ENCODE results near the gene DACH2.
"Not testable (repeated sequence)": the region's sequence is repeated elsewhere in the genome, so short reads cannot be mapped to it uniquely, and the experiment has no call there.

Gene DACH2

DNA sequence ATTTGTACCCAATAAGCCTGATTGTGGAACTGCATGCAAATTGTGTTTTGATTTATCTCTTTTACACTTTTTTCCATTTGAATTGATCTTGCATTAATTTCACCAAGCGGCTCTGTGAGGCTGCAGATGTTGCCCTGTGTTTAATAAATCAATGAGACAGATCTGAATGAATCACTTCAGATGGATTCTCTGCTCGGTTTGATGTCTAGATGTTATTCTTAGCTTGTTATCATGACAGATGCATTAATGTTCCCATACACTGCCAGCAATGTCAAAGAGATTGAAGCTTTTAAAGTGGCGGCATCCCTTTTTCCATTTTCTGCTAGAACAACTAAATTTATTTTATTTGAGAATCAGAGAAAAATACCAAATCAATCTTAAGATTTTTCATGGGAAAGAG lies 6.3 kb downstream of the DACH2 start:
- H3K27me3 ChIP-seq (ENCODE audit: control insufficient read depth in 1 of 2, insufficient read depth in 2 of 2, low read length in 2 of 2) = peaks cover 0 to 3% of the 10 kb centered on the region in 2 donors

DNA sequence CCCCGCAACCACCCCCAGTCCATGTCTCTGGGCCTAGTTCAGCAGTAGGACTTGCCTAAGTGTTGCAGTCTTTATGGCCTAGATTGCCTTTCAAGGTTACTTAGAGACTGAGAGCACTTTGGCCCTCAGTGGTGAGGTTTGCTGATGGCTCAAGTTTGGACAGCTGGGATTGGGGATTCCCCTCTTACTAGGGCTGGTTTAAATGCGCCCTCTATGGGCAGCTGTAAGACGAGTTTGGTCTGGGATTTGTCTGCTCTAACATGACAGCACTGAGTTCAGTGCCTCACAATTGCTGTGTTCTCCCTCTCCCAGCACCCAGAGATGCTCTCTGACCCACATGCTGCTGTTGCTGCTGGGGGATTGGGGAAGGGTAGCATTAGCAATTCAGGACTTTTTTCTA lies 23.1 kb downstream of the DACH2 start:
- Histone ChIP-seq H3K4me3 (ENCODE audit: low read depth in 1 of 2, low read length in 2 of 2) (no peak overlapping the region), H3K4me1 (ENCODE audit: control insufficient read depth in 1 of 2, insufficient read depth in 2 of 2, low read length in 2 of 2) (no peaks in the 10 kb centered on the region), H3K9ac (ENCODE audit: low read depth in 1 of 2, low read length in 2 of 2) (no peak overlapping the region), H3K27ac (ENCODE audit: low read depth, low read length) (no peak overlapping the region), H3K27me3 (ENCODE audit: control insufficient read depth in 1 of 2, insufficient read depth in 2 of 2, low read length in 2 of 2) (no peaks in the 10 kb centered on the region), H3K9me3 (ENCODE audit: control insufficient read depth in 1 of 2, low read length in 2 of 2) (no peaks in the 10 kb centered on the region), H3K36me3 (ENCODE audit: control insufficient read depth in 1 of 2, insufficient read depth in 2 of 2, low read length in 2 of 2) (no peaks in the 10 kb centered on the region)

More for the DNA sequence above, 6.3 kb downstream of the DACH2 start:
- Histone ChIP-seq H3K27ac (ENCODE audit: low read depth, low read length) (no peak overlapping the region), H3K4me3 (ENCODE audit: low read depth in 1 of 2, low read length in 2 of 2) (no peak overlapping the region), H3K9ac (ENCODE audit: low read depth in 1 of 2, low read length in 2 of 2) (no peak overlapping the region), H3K36me3 (ENCODE audit: control insufficient read depth in 1 of 2, insufficient read depth in 2 of 2, low read length in 2 of 2) (no peaks in the 10 kb centered on the region), H3K4me1 (ENCODE audit: control insufficient read depth in 1 of 2, insufficient read depth in 2 of 2, low read length in 2 of 2) (no peaks in the 10 kb centered on the region), H3K9me3 (ENCODE audit: control insufficient read depth in 1 of 2, low read length in 2 of 2) (no peaks in the 10 kb centered on the region)

DNA sequence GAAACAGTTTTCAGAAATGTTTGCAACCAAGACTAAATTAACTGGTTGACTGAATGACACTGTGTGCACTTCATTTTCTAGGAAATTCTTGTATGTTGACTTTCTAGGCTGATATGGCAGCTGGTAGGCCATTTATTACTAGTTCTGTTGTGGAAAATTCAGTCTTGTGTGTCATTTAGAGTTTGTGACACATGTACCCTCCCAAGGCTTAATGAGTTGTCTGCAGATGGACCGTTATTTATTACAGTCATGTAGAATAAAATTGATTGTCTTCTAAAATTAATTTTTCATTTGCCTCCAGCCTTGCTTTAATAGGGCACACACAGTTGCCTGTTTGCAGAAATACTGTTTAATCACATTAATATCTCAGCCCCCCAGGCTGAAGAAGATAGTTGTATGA lies 30.7 kb downstream of the DACH2 start:
- no peak overlapping the region for H3K9ac ChIP-seq (ENCODE audit: low read depth in 1 of 2, low read length in 2 of 2)
- H3K9me3 ChIP-seq (ENCODE audit: control insufficient read depth in 1 of 2, low read length in 2 of 2) = no peaks in the 10 kb centered on the region
- no peaks in the 10 kb centered on the region for H3K36me3 ChIP-seq (ENCODE audit: control insufficient read depth in 1 of 2, insufficient read depth in 2 of 2, low read length in 2 of 2)
- H3K4me1 ChIP-seq (ENCODE audit: control insufficient read depth in 1 of 2, insufficient read depth in 2 of 2, low read length in 2 of 2) = no peaks in the 10 kb centered on the region
- no peaks in the 10 kb centered on the region for H3K27me3 ChIP-seq (ENCODE audit: control insufficient read depth in 1 of 2, insufficient read depth in 2 of 2, low read length in 2 of 2)
- H3K27ac ChIP-seq (ENCODE audit: low read depth, low read length) = no peak overlapping the region
- H3K4me3 ChIP-seq (ENCODE audit: low read depth in 1 of 2, low read length in 2 of 2) = no peak overlapping the region

- H3K36me3 ChIP-seq (ENCODE audit: control insufficient read depth in 1 of 2, insufficient read depth in 2 of 2, low read length in 2 of 2); H3K9ac ChIP-seq (ENCODE audit: low read depth in 1 of 2, low read length in 2 of 2); H3K4me1 ChIP-seq (ENCODE audit: control insufficient read depth in 1 of 2, insufficient read depth in 2 of 2, low read length in 2 of 2); H3K27me3 ChIP-seq (ENCODE audit: control insufficient read depth in 1 of 2, insufficient read depth in 2 of 2, low read length in 2 of 2); H3K9me3 ChIP-seq (ENCODE audit: control insufficient read depth in 1 of 2, low read length in 2 of 2); H3K27ac ChIP-seq (ENCODE audit: low read depth, low read length); H3K4me3 ChIP-seq (ENCODE audit: low read depth in 1 of 2, low read length in 2 of 2): not testable (repeated sequence)
Observed at GRCh38 chrX:86181325-86181724, 33.1 kb downstream of the DACH2 start.

GRCh38 chrX:86192827-86193226 lies 44.6 kb downstream of the DACH2 start:
- Histone ChIP-seq H3K4me3 (ENCODE audit: low read depth in 1 of 2, low read length in 2 of 2) (no peak overlapping the region), H3K4me1 (ENCODE audit: control insufficient read depth in 1 of 2, insufficient read depth in 2 of 2, low read length in 2 of 2) (no peaks in the 10 kb centered on the region), H3K9me3 (ENCODE audit: control insufficient read depth in 1 of 2, low read length in 2 of 2) (peaks cover 0 to 3% of the 10 kb centered on the region in 2 donors), H3K27me3 (ENCODE audit: control insufficient read depth in 1 of 2, insufficient read depth in 2 of 2, low read length in 2 of 2) (no peaks in the 10 kb centered on the region), H3K9ac (ENCODE audit: low read depth in 1 of 2, low read length in 2 of 2) (no peak overlapping the region), H3K27ac (ENCODE audit: low read depth, low read length) (no peak overlapping the region), H3K36me3 (ENCODE audit: control insufficient read depth in 1 of 2, insufficient read depth in 2 of 2, low read length in 2 of 2) (no peaks in the 10 kb centered on the region)

- Histone ChIP-seq H3K36me3 (ENCODE audit: control insufficient read depth in 1 of 2, insufficient read depth in 2 of 2, low read length in 2 of 2) (no peaks in the 10 kb centered on the region), H3K4me1 (ENCODE audit: control insufficient read depth in 1 of 2, insufficient read depth in 2 of 2, low read length in 2 of 2) (no peaks in the 10 kb centered on the region), H3K9ac (ENCODE audit: low read depth in 1 of 2, low read length in 2 of 2) (no peak overlapping the region), H3K4me3 (ENCODE audit: low read depth in 1 of 2, low read length in 2 of 2) (no peak overlapping the region), H3K9me3 (ENCODE audit: control insufficient read depth in 1 of 2, low read length in 2 of 2) (peaks cover 0 to 3% of the 10 kb centered on the region in 2 donors), H3K27ac (ENCODE audit: low read depth, low read length) (no peak overlapping the region), H3K27me3 (ENCODE audit: control insufficient read depth in 1 of 2, insufficient read depth in 2 of 2, low read length in 2 of 2) (no peaks in the 10 kb centered on the region)
Observed at GRCh38 chrX:86194758-86195157, 46.5 kb downstream of the DACH2 start.

DNA sequence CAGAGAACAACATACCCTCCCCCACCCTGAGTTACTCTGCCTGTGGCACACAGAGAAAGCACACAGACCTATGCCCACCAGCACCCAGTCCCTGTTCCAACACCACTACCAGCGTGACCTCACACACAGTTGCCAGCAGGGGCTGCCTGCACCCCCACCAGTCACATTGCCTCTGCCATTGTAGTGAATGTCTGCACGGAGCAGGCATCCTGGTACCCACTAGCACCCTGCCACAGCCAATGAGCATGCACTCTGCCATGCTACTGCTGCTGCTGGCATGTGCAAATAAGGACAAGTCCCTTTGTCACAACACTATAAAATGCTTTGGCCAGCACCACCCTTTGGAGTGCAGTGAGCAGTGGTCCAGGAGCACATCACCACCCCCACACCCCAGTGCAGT lies 47.1 kb downstream of the DACH2 start:
- peaks cover 0 to 3% of the 10 kb centered on the region in 2 donors for H3K9me3 ChIP-seq (ENCODE audit: control insufficient read depth in 1 of 2, low read length in 2 of 2)
- no peaks in the 10 kb centered on the region for H3K36me3 ChIP-seq (ENCODE audit: control insufficient read depth in 1 of 2, insufficient read depth in 2 of 2, low read length in 2 of 2)
- no peak overlapping the region for H3K9ac ChIP-seq (ENCODE audit: low read depth in 1 of 2, low read length in 2 of 2)
- H3K27me3 ChIP-seq (ENCODE audit: control insufficient read depth in 1 of 2, insufficient read depth in 2 of 2, low read length in 2 of 2) = no peaks in the 10 kb centered on the region
- no peaks in the 10 kb centered on the region for H3K4me1 ChIP-seq (ENCODE audit: control insufficient read depth in 1 of 2, insufficient read depth in 2 of 2, low read length in 2 of 2)
- H3K27ac ChIP-seq (ENCODE audit: low read depth, low read length) = no peak overlapping the region
- no peak overlapping the region for H3K4me3 ChIP-seq (ENCODE audit: low read depth in 1 of 2, low read length in 2 of 2)

- Histone ChIP-seq H3K27me3 (ENCODE audit: control insufficient read depth in 1 of 2, insufficient read depth in 2 of 2, low read length in 2 of 2) (no peaks in the 10 kb centered on the region), H3K4me1 (ENCODE audit: control insufficient read depth in 1 of 2, insufficient read depth in 2 of 2, low read length in 2 of 2) (no peaks in the 10 kb centered on the region), H3K36me3 (ENCODE audit: control insufficient read depth in 1 of 2, insufficient read depth in 2 of 2, low read length in 2 of 2) (no peaks in the 10 kb centered on the region), H3K9me3 (ENCODE audit: control insufficient read depth in 1 of 2, low read length in 2 of 2) (peaks cover 0 to 3% of the 10 kb centered on the region in 2 donors), H3K27ac (ENCODE audit: low read depth, low read length) (no peak overlapping the region), H3K9ac (ENCODE audit: low read depth in 1 of 2, low read length in 2 of 2) (no peak overlapping the region), H3K4me3 (ENCODE audit: low read depth in 1 of 2, low read length in 2 of 2) (no peak overlapping the region)
Observed at GRCh38 chrX:86197815-86198214, 49.6 kb downstream of the DACH2 start.

GRCh38 chrX:86210772-86211171 lies 62.5 kb downstream of the DACH2 start:
- no peaks in the 10 kb centered on the region for H3K9me3 ChIP-seq (ENCODE audit: control insufficient read depth in 1 of 2, low read length in 2 of 2)
- H3K4me3 ChIP-seq (ENCODE audit: low read depth in 1 of 2, low read length in 2 of 2) = no peak overlapping the region
- H3K4me1 ChIP-seq (ENCODE audit: control insufficient read depth in 1 of 2, insufficient read depth in 2 of 2, low read length in 2 of 2) = no peaks in the 10 kb centered on the region
- no peak overlapping the region for H3K9ac ChIP-seq (ENCODE audit: low read depth in 1 of 2, low read length in 2 of 2)
- H3K27me3 ChIP-seq (ENCODE audit: control insufficient read depth in 1 of 2, insufficient read depth in 2 of 2, low read length in 2 of 2) = no peaks in the 10 kb centered on the region
- H3K27ac ChIP-seq (ENCODE audit: low read depth, low read length) = no peak overlapping the region
- no peaks in the 10 kb centered on the region for H3K36me3 ChIP-seq (ENCODE audit: control insufficient read depth in 1 of 2, insufficient read depth in 2 of 2, low read length in 2 of 2)

DNA sequence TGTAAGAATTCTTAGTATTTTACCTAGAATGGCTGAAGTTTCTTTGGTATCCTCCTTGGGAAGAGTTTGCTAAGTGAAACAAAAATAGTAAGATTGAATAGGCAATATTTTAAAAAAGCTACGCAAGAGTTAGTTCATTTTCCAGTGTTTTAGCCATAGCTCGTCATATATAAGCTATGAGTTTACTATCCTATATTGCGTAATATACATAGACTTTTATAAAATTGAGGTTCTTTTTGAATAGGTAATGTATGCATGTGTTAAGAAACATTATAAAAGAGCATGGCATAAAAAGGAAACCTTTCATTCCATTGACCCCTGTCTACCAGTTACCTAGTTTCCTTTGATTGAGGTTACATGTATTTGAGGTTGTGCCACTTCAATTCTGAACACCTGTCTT lies 67.0 kb downstream of the DACH2 start:
- H3K27me3 ChIP-seq (ENCODE audit: control insufficient read depth in 1 of 2, insufficient read depth in 2 of 2, low read length in 2 of 2) = no peaks in the 10 kb centered on the region
- H3K27ac ChIP-seq (ENCODE audit: low read depth, low read length) = no peak overlapping the region
- no peaks in the 10 kb centered on the region for H3K9me3 ChIP-seq (ENCODE audit: control insufficient read depth in 1 of 2, low read length in 2 of 2)
- no peak overlapping the region for H3K9ac ChIP-seq (ENCODE audit: low read depth in 1 of 2, low read length in 2 of 2)
- no peaks in the 10 kb centered on the region for H3K4me1 ChIP-seq (ENCODE audit: control insufficient read depth in 1 of 2, insufficient read depth in 2 of 2, low read length in 2 of 2)
- no peaks in the 10 kb centered on the region for H3K36me3 ChIP-seq (ENCODE audit: control insufficient read depth in 1 of 2, insufficient read depth in 2 of 2, low read length in 2 of 2)
- no peak overlapping the region for H3K4me3 ChIP-seq (ENCODE audit: low read depth in 1 of 2, low read length in 2 of 2)

DNA sequence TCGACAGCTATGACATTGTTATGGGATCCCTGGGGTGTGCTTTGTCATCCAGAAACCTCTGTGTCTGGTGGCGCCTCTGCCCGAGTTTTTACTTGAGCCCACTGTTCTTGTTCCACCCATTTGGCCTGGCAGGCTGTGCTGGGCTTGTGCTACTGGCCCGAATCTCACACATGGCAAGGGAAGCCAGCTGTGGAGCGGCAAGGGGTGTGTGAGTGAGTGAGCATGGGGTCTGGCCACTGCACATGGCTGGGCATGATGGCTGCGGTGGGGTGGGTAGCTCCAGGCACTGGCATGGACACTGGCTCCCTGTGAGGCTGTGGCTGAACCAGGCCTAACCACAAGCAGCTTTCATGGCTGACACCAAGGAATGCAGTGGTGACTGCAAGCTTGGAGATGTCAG lies 89.2 kb downstream of the DACH2 start:
- Histone ChIP-seq H3K27ac (ENCODE audit: low read depth, low read length) (no peak overlapping the region), H3K4me1 (ENCODE audit: control insufficient read depth in 1 of 2, insufficient read depth in 2 of 2, low read length in 2 of 2) (no peaks in the 10 kb centered on the region), H3K36me3 (ENCODE audit: control insufficient read depth in 1 of 2, insufficient read depth in 2 of 2, low read length in 2 of 2) (no peaks in the 10 kb centered on the region), H3K9me3 (ENCODE audit: control insufficient read depth in 1 of 2, low read length in 2 of 2) (peaks cover 6 to 8% of the 10 kb centered on the region in 2 donors), H3K9ac (ENCODE audit: low read depth in 1 of 2, low read length in 2 of 2) (no peak overlapping the region), H3K27me3 (ENCODE audit: control insufficient read depth in 1 of 2, insufficient read depth in 2 of 2, low read length in 2 of 2) (no peaks in the 10 kb centered on the region), H3K4me3 (ENCODE audit: low read depth in 1 of 2, low read length in 2 of 2) (no peak overlapping the region)

Measured in duodenal mucosa (tissue), 2 donors.